ENCODE measurements around the gene HBEGF.
A peak's percentile ranks its signal among the peaks of the same experiment; 100 is the strongest.

The HBEGF gene

DNA sequence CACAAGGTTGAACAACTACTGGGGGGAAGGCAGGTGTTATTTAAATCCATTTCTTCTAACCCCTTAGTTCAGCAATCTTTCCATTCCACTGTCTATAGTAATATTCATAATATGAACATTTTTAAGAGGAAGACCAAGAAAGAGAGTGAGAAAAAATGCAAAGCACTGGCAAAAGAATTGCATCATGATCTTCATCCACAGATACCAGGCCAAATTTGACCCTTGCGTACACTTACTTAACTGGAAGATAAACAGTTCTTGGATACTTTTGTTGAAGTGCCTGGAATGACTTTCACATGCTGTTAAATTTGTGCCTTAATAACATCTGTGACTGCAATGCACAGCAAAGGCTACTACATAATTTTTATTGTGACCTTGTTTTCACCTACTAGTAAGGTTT, 45.3 kb downstream of the HBEGF start:
- DNase-seq = no peak

DNA sequence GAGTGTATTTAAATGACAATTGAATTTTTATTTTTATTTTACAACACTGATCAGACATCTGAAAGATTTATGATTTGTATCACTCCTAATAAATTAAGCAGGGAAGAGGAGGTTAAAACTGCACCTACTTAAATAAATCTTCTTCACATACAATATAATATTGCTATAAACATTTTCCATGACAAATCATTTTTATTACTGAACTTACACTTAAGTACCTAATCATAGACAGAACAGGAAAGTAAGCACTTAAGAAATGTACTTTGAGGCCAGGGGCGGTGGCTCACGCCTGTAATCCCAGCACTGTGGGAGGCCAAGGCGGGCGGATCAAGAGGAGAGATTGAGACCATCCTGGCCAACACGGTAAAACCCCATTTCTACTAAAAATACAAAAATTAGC, 47.3 kb downstream of the HBEGF start:
- no peak for DNase-seq

DNA sequence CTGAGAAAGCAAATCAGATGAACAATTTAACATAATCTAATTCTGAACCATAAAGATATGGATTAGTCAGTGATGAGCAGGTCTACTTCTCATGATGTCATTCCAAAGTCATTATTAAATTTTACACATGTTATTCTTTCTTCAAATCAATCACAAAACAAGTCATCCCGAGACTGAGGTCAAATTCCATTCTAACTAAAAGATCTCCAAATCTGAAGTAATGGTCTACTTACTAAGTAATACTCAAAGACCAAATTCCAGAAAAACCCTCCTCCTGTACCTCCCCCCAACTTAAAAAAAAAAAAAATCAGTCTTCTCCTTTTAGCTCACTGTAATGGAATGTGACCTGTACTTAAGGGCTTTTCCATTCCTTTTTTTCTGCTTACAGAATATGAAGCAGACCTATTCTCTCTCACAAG, 48.2 kb downstream of the HBEGF start:
- DNase-seq = no peak

DNA sequence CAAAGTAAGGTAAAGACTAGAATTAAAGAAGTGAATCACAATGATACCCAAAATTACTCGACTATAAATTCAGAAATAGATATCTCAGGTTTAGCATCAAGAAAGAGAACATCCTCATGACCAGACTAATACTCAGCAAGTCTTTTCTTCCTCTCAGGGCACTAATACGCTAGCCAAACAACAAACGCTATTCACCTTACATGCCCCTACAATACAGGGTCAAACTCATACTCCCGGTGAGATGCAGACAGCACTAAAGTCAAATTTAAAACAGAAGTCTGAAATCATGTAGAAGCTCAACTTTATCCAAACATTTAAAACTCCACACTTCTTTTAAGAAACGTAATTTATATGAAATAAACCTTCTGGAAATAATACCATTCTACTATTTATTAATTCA, 49.1 kb downstream of the HBEGF start:
- DNase-seq = no peak

DNA sequence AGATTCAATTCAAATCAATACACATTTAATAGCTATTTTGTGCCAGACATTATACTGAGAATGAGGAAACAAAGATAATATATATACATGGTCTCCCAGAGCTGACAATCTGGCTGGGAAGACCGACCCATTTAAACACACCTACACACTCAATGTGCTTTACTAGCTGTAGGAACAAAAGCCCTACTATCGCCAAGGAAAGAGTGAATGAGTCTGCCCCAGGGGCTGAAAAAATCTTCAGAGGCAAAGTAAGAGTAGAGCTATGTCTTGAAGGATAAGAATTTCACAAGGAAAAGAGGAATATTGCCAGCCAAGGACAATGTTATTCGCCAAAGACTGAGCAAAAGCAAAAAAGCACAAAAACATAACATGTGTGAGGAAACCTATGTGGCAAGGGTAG, 50.1 kb downstream of the HBEGF start:
- DNase-seq = no peak

DNA sequence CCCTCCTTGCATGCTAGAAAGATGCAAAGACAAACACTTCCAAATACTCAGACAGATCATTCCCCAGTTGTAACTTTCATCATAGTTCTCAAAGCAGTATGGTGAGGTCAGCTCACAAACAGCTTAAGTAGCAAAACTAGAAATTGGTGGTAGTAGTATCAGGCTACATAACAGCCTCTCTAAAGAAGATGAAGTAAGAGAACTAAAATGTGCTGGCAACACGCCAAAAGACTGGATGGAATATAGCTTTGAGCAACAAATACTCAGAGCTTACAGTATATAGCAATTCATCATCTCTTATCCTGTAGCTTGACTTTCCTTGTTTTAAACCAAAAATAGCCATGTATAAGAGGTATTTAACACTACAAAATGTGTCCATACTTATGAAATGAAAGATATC, 51.0 kb downstream of the HBEGF start:
- peak in 1 of 4 experiments; percentile 2 for DNase-seq

DNA sequence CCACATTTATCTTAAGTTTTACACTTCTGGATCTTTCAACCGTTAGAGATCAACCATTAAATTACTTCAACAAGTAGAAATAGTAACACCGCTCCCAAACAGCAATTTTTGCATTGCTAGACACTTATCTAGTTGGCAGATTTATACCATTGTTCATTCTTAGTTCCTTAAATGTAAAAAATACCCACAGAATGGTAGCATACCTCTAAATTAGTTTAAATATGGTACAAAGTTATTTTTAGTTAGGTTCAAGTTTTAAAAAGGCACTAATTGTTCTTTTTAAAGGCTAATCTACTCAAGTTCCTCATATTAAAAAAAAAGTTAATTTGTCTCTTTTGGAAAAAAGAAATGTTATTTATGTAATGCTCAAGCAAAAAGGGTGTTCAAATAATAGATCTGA, 51.6 kb downstream of the HBEGF start:
- DNase-seq = no peak

DNA sequence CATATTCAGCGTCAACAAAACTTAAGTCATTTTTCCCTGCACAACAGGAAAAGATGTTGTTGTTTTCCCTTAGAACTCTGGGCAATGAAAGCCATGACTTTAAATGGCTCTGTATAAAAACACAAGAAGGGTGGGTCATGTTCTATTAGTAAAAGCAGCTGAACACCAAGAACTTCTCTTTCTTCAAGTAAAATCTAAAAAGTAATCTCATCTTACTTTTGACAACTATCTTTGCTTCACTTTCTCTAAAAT, 52.6 kb downstream of the HBEGF start:
- no peak for DNase-seq

DNA sequence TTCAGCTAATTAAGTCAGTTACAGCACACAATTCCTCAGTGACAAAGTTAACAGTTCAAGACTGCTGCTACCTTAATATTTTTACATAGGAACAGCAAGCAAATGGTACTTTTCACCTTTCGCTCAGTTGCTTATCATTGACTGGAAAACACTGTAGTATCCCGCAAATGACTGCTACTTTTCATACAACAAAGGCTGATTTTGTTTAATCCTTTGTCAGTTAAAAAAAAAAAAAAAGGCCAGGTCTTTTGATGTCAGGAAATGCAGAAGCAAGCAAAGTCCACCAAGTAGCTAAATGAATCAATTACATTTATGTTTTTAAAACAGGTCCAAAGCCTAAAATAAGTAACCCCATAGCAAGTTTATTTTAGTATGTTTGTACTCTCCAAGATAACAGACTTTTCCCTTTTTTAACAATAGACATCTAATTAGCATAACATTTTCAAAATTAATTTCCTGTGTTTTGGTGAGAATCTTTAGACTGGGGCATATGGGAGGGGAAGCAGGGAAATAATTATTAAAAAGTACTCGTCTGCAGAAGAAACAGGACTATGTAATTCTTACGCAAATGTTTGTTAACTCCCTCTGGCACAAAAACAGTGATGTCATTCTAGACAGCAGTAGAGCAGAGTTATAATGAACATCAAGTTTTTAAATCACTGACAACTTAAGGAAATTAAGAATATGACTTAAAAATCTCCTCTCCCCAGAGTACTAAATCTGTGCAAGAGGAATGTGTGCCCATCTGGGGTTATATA, 53.1 kb downstream of the HBEGF start:
- no peak for DNase-seq

DNA sequence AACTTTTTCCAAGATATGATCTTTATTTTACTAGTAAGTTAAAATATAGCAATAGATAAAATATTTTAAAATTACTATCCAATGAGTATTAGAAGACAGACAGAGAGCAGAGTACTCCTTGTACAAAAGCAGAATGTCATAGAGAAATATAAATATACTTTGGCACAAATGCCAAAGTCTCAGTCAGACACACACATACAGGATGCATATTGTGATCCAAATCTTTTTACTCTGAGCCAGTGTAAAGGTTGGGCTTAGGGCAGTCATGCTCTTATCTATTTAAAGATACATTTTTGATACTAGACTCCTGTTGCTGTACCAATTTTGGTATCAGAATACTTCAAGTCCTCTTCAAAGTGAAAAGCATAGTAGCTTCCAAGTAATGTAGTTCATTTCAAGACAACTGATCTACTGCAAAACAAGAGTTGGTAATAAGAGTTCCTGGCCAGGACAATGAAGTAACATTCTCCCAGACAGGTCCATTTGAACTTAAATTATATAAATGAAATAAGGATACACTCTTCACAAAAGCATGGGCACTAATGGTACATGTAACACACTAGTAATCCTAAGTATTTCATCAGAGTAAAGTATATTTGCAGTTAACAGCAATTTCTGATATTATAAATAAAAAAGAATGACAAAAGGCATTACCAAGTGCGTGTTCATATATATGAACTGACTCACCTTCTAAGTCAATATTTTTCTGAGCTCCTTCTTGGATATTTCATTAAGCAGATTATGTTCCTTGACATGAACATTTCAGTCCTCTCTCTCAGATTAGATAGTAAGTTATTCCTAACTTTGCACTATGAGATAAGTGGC, 54.0 kb downstream of the HBEGF start:
- no peak for DNase-seq

DNA sequence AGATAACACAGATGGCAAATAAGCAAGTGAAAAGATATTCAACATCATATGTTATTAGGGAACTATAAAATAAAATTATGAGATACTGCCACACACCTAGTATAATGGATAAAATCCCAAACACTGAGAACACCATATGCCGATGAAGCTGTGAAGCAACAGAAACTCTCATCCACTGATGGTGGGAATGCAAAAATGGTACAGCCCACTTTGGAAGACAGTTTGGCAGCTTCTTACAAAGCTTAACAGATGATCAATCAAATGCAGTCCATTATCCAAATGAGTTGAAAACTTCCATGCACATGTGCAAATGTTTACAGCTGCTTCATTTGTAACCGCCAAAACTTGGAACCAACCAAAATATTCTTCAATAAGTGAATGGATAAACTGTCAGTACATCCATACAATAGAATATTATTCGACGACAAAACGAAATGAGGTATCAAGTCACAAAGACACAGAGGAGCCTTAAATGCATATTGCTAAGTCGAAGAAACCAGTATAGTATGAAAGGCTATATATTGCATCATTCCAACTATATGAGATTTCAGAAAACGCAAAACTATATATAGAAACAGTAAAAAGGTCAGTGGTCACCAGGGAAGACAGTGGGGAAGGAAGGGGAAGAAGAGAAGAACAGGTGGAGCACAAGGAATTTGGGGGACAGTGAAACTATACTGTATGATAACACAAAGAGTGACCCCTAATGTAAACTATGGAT, 58.4 kb downstream of the HBEGF start:
- no peak for DNase-seq

DNA sequence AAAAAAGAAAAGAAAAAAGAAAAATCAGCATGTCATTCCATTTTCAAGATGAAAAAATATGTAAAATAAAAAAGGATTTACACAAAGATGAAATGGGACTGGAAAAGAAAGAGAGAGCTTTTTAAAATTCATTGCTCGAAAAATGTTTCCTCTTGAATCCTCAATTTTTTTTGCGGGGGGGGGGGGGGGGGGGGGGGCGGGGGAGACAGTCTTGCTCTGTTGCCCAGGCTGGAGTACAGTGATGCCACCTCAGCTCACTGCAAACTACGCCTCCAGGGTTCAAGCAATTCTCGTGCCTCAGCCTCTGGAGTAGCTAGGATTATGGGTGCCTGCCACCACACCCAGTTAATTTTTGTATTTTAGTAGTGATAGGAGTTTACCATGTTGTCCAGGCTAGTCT, 60.0 kb downstream of the HBEGF start:
- no peak for DNase-seq

DNA sequence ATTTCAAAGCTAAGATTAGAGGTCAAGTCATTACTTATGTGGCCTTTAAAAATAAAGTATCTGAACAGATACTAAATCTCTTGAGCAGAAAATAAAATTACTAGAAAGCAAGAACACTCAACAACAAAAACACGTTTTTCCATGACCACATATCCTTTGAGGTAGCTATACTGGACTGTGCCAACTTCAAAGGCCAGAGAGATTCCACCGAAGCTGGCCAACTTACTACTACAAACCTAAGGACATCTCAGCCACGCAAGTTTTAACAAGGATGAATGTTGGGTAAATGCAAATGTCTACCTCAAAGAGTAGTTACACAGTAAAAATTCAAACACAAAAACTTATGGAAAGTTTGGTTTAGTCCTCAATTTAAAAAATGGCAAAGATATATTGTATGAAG, 62.4 kb downstream of the HBEGF start:
- DNase-seq = no peak
